Measurements from ENCODE around the gene RPUSD3.
"Not testable (repeated sequence)": the region's sequence is repeated elsewhere in the genome, so short reads cannot be mapped to it uniquely, and the experiment has no call there.

RPUSD3 gene, protein sequence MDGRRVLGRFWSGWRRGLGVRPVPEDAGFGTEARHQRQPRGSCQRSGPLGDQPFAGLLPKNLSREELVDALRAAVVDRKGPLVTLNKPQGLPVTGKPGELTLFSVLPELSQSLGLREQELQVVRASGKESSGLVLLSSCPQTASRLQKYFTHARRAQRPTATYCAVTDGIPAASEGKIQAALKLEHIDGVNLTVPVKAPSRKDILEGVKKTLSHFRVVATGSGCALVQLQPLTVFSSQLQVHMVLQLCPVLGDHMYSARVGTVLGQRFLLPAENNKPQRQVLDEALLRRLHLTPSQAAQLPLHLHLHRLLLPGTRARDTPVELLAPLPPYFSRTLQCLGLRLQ

DNA sequence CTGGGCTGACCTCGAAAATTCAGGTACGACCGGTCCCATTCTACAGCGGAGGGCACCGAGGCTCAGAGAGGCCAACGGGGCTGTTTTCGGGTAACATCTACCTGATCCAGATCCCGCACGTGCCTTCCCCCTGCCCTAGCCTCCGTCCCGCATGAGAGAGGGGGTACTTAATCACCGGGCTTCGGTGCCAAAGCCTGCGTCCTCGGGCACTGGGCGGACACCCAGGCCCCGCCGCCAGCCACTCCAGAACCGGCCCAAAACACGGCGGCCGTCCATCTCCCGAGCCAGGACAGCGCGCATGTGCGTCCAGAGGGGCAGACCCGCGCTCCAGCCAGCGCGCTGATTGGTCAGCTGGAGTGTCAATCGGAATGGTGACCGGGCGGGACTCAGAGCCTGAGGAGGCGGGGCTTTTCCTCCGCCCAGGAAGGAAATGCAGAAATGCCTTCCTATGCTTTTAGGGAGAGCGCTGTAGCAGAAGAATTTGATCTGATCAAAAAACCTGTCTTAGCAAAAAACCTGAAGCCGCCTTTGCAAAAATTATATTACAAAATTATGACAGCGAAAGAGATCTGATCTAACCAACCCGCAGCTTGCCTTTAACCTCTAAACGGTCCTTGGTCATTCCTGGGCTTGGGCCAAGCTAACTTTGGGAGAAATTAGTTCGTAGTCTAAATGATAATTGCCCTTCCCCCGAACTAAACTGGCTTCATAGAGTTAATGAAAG is at the start of gene RPUSD3:
TSS of gene RPUSD3 (minus strand) at position 294 of the 724 bp plus-strand sequence. CDS start at position 276, 18 bp downstream.
- peak; percentile 95 for DNase-seq (ENCODE audit: low read depth)

DNA sequence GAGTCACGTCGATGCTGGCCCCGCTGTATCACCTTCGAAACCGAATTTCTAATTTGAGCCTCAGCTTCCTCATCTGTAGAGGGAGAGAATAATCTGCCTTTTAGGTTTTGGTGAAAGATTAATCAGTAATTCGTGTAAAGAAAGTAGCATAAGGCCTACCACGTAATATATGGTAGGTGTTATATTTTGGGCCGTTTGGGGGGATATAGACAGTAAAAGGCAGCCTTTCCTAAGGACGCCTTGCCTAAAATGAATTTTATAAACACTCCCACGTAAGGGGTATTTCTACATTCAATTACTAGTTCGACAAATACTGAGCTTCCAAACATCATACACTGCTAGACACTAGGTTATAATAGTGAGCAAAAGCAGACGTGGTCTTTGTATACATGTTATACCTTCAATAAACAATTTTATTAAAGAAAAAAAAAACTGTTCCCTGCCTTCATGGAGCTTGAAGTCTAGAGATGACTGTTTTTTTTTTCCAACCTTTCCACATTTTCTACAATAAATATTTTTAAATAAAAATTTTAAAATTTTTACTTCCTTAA is 47.3 kb upstream of the RPUSD3 start:
- DNase-seq (ENCODE audit: low read depth), result no peak

DNA sequence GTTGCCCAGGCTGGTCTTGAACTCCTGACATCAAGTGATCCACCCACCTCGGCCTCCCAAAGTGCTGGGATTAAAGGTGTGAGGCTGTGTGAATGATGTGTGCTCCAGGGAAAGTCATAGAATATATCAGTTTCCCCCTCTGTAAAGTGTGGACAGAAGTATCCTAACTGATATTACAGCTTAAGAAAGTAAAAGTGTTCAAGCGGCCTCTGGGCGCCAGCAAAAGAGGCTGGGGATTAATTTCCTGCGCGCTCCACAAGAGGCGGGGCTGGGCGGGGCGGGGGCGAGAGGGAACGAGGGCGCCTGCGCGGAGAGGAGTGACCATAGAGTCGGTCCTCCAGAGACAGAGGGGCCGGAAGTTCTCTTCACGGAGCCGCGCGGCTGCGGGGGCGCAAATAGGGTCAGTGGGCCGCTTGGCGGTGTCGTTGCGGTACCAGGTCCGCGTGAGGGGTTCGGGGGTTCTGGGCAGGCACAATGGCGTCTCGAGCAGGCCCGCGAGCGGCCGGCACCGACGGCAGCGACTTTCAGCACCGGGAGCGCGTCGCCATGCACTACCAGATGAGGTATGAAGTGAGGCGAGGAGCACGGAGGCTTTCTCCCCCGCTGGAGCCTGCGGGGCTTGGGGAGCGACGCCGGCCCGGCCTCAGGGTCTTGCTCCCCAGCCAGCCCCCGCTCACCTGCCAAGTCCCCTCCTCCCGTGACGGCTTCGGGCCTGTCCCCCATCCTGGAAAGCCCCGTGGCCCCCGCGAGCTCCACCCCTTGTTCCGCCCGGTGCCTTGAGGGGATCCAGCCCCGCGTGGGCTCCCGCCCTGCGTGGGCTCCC is 46.7 kb upstream of the RPUSD3 start, which contains the start of gene JAGN1:
TSS of gene JAGN1 (plus strand) at position 362 of the 823 bp plus-strand sequence. CDS start at position 475, 113 bp downstream.
- peak; percentile 90 for DNase-seq (ENCODE audit: low read depth)

DNA sequence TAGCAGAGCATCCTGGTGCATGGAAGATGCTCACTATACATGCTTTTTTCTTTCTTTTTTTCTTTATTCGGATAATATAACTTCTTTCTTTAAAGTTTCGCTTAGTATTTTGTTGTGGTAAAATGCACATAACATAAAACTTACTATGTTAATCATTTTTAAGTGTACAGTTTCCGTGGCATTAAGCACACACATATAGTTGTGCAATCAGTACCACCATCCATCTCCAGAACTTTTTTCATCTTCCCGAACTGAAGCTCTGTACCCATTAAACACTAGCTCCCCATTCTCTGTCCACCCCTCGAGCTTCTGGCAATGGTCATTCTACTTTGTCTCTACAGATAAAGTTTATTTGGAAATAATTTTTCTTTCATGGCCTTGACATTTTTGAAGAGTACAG is 45.6 kb upstream of the RPUSD3 start:
- DNase-seq (ENCODE audit: low read depth), result no peak

DNA sequence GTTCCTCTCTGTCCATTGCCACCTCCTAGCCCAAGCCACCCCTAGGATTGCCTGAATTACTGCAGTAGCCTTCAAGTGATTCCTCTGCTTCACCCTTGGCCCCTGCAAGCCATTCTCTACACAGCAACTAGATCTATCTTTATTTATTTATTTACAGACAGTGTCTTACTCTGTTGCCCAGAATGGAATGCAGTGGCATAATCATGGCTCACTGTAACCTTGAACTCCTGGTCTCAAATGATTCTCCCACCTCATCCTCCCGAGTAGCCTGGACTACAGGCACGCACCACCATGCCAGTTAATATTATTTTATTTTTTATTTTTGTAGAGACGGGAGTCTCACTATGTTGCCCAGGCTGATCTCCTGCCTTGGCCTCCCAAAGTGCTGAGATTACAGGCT is 44.7 kb upstream of the RPUSD3 start:
- DNase-seq (ENCODE audit: low read depth), result no peak

DNA sequence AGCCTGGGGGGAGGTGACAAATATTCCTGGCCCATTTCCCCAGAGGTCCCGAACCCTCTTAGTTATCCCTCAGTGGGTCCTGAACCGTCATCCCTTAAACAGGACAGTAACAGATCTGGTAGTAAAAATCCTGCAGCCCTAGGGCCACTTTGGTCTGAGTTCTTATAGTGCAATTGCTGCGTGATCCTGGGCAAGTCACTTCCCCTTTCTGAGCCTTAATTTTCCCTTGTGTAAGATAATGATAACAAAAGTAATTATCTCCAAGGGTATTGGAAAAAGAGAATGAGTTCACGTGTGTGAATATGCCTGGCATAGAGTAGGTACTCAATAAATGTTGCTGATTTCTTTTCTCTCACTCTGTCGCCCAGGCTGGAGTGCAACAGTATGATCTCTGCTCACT is 43.7 kb upstream of the RPUSD3 start:
- no peak for DNase-seq (ENCODE audit: low read depth)

DNA sequence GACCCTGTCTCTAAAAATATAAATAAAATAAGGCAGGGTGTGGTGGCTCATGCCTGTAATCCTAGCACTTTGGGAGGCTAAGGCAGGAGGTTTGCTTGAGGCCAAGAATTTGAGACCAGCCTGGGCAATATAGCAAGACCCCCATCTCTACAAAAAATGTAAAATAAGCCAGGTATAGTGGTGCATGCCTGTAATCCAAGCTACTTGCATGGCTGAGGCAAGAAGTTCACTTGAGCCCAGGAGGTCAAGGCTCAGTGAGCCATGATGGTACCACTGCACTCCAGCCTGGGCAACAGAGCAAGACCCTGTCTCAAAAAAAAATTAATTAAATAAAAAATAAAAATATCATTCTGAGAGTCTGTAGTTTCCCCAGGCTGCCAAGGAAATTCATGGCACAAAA is 42.5 kb upstream of the RPUSD3 start:
- no peak for DNase-seq (ENCODE audit: low read depth)

DNA sequence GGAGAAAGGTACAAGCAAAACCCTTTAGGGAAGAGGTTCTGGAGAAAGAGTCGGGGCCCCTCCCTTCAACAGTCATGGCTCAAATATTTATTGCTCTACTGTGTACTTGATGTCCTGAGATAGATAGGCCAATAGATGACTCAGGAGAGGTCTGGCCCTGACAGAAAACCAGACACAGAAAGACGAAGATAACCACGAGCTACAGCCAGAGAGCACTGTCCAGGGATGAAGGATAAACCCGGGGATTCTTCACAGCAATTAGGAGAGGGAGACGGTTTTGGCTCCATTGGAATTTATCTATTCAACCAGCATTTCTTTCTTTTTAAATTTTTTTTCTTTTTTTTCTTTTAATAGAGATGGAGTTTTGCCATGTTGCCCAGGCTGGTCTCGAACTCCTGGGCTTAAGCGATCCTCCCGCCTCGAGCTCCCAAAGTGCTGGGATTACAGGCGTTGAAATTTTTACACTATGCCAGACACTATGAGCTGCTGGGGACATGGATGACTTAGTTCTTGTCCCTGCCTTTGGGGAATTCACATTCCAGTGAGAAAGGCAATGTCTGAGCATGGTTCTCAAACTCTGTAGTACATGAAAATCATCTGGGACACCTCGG is 40.9 kb upstream of the RPUSD3 start:
- DNase-seq (ENCODE audit: low read depth), result no peak

DNA sequence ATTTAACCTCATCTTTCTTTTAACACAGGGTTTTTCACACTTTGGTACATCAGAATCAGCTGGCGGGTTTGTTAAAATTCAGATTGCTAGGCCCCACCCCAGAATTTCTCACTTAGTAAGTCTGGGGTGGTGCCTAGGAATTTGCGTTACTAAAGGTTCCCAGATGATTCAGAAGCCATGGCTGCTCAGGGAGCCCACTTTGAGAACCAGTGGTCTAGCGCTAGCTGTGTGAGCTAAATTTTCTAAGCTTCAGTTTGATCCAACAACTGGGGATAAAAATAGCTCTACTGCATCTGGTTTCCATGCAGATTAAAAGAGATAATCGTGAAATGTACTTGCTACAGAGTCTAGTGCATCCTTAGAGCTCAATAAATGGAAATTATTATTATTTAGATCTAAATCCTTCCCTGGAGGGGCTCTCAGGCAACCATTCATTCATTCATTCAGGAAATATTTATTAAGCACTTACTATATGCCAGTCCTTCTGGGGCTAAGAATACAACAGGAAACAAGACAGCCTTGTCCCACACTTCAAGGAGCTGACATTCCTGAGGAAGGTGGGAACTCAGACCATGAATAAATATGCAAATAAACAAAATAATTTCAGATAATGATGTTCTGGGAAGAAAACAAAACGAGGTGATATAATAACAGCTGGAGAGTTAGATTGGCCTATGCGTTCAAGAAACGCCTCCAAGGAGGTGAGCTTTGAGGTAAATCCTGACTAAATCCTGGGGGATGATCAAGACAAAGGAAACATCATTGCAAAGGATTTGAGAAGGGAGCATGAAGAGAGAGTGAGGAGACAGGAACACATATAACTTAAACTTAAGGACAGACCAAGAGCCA is 40.1 kb upstream of the RPUSD3 start:
- no peak for DNase-seq (ENCODE audit: low read depth)

DNA sequence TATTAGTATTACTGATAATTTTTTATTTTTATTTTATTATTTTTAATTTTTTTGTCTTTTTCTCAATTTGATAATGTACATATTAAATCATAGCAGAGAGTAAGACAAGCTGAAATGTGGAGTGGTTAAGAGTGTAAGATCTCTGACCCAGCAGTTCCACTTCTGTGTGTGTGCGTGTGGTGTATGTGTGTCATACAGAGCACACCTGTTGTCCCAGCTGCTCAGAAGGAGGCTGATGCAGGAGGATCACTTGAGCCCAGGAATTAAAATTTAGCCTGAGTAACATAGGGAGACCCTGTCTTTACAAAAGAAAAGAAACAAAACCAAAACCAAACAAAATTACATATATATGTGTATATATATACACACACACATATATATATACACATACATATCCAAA is 37.6 kb upstream of the RPUSD3 start:
- DNase-seq (ENCODE audit: low read depth), result no peak

DNA sequence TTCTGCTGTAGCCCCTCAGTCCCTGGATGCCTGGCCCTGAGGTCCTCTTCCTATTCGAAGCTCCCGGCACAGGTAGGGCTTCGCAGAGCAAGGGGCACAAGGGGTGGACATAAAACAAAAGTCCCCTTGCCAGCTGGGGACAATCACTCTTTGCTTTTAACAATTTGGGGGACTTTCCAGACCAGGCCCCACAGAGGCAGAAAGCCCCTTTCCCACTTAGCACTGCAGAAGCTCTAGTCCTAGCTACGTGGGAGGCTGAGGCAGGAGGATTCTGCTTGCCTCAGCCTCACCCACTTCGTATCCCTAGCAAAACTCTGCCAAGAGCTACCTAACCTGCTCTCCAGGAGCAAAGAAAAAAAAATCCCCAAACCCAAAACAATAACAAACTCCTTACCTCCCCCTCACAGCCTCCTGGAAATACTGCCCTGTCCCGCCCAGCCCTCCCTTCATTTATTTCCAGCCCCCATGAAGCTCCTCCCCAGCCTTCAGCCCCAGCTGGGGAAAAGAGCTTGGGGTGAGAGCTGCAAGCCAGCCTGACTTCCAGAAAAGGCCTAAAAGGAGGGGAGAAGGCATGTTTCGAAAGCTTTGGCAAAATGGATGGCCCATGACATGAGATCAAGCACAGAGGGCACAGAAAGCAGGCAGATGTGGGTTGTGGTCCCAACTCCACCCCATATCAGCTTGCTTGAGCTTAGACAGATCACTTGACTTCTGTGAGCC is 36.2 kb upstream of the RPUSD3 start, which contains the start of gene CIDEC:
TSS of gene CIDEC (minus strand) at position 424 of the 720 bp plus-strand sequence. CDS start 1,767 bp downstream, outside the sequence.
- DNase-seq (ENCODE audit: low read depth), result no peak

DNA sequence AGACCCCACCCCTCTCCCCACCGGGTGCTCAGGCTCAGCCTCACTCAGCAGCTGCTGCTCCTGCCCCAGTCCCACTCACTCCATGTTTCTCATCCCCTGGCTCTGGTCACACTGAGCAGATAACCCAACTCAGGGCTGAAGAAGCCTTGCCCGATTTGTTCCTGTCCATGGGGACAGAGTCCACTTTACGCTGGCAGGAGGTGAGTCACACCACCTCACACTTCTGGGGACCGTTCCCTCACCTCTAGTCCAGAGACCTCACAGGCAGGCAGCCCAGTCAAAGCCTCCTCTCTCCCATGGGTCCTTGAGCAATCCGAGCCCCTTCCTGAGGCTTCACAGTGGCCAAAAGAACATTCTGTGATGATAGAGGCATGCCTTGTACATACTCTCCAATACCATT is 34.9 kb upstream of the RPUSD3 start:
- DNase-seq (ENCODE audit: low read depth), result no peak

DNA sequence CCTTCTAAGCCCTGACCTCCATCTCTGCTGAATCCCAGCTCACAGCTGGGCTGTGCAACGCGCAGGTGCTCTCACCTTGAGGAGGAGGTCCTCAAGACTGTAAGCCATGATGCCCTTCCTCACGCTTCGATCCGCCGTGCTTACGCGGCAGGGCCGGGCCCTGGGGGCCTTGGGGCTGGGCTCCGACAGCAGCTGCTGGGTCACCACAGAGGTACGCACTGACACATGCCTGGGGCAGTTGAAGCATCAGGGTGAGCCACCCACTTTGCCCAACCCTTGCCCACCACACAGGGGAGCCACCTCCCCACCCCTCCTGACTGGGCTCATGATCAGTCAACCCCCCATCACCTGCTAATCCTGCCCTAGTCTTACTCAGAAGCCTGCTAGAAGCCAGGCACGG is 33.2 kb upstream of the RPUSD3 start:
- DNase-seq (ENCODE audit: low read depth), result no peak

DNA sequence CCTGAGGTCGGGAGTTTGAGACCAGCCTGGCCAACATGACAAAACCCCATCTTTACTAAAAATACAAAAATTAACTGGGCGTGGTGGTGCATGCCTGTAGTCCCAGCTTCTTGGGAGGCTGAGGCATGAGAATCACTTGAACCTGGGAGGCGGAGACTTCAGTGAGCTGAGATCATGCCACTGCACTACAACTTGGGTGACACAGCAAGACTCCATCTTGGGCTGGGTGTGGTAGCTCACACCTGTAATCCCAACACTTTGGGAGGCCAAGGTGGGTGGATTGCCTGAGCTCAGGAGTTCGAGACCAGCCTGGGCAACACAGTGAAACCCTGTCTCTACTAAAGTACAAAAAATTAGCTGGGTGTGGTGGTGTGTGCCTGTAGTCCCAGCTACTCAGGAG is 32.4 kb upstream of the RPUSD3 start:
- DNase-seq (ENCODE audit: low read depth), result not testable (repeated sequence)

DNA sequence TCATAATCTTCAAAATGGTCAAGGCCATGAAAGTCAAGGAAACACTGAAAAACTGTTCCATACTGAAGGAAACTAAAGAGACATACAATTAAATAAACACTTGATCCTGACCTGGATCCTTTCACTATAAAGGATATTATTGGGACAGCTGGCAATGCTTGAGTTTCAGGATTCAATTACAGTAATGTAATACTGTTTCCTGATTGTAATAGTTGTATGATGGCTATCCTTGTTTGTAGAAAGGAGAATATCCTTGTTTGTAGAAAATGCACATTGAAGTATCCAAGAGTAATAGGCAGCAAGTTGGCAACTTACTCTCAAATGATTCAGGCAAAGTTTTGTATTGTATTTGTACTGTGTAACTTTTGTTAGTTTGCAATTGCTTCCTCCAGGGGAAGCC is 31.6 kb upstream of the RPUSD3 start:
- DNase-seq (ENCODE audit: low read depth), result no peak

DNA sequence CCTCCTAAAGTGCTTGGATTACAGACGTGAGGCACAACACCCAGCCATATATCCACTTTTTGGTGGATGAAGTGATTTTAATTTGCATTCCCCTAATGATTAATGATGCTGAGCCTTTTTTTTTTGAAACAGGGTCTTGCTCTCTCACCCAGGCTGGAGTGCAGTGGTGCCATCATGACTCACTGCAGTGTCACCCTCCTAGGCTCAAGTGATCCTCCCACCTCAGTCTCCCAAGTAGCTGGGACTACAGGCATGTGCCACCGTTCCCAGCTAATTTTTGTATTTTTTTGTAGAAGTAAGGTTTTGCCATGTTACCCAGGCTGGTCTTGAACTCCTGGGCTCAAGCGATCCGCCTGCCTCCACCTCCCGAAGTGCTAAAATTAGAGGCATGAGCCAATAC is 28.3 kb upstream of the RPUSD3 start:
- DNase-seq (ENCODE audit: low read depth), result not testable (repeated sequence)

DNA sequence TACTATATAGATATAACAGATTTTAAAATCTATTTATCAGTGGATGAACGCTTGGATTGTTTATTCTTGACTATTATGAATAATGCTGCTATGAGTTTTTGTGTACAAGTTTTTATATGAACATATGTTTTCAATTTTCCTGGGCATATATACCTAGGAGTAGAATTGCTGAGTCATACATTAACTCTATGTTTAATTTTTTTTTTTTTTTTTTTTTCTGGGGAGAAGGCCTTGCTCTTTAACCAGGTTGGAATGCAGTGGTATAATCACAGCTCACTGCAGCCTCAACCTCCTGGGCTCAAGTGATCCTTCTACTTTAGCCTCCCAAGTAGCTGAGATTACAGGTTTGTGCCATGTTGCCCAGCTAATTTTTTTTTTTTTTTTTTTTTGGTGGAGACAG is 27.2 kb upstream of the RPUSD3 start:
- DNase-seq (ENCODE audit: low read depth), result no peak

DNA sequence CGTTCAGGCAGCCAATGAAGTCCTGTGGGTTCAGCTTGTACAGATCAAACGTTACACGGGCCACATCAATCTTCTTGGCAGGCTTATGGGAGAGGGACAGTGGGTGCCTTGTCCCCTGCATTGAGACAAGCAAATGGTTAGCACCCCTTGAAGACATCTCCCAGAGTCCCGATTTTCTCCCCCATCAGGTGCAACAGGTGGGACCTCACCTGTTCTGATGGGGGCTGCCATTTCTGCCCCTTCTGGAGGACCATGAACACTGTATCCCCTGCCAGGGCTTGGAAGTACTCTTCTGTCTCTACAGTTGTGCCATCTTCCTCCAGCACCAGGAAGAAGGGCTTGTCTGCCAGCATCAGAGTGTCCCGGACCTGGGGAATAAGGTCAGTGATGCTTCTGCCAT is 26.1 kb upstream of the RPUSD3 start:
- DNase-seq (ENCODE audit: low read depth), result no peak

DNA sequence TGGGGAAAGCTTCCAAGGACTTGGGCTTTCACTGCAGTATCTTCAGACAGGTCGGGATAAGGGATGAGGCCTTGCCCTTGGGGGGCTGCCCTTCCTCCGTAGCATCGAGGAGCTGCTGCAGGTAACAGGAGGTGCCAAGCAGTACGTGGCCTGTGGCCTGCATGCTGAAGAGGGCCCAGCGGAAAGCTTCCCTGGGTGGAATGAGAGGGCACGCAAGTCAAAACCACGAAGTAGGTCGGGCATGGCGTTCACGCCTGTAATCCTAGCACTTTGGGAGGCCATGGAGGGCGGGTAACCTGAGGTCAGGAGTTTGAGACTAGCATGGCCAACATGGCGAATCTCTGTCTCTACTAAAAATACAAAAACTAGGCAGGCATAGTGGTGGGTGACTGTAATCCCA is 23.3 kb upstream of the RPUSD3 start:
- DNase-seq (ENCODE audit: low read depth), result no peak

DNA sequence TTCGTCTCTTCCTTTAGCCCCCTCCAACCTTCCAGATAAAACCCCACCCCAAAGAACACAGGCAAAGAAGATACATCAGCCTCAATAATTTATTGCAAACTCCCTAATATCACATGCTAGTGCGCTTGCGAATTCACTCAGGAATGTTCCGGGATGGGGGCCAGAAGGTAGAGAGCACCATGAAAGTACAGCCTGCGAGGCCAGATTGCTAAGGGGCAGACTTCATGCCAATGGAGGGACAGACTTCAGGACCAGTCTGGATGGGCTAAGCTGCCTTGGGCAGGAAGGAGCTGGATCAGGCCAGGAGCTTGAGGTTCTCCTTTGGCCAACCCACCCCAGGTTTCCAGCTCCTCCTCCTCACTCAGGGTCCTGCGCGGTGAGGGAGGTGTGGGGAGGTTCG is 22.8 kb upstream of the RPUSD3 start:
- no peak for DNase-seq (ENCODE audit: low read depth)

Data from stimulated activated CD8-positive, alpha-beta memory T cell treated with anti-CD3 and anti-CD28 coated beads, Interleukin-15, amount 100 ng/mL, for 1 hour (primary cell).